NCI-H1417 (cell line): ENCODE data around the gene SCGB1C1.

Experiments used
- DNase-seq, 3 experiments: peaks; one replicate each; lab custom pipeline; 2025; lab: John Stamatoyannopoulos, UW

SCGB1C1 gene

DNA sequence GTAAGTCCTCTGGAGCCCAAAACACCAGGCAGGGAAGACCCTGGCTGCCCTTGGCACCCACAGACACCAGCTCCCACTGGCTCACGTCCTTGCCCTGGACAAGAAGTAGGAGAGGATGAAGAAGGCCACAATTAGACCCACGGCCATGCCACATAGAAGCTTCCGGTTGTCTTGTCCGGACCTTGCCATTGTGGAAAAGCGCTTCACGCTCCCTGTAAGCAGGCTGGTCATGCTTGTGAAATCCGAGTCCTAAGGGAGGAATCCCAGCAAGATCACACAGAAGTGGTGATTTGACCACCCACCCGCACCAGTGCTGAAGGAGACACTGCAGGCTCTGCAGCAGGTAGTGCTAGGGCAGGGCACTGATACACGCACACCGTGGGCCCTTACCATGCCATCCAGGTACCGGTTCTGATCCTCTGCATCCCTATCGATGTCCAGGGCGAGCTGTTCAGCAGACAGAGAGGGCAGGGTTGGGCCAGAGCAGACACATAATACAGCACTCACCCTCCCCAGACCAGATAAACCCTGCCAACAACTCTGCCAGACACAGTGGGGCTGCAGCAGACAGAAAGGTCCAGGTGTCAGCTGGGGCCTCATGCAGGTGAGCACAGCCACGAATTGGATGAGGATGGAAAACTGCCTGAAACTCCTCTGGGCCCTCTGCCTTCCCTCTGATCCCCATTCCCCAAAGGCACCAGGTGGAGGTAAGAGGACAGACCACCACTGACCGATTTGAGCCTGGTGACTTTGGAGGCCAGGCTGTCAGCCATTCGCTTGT lies 12.5 kb downstream of the SCGB1C1 start:
- no peak for DNase-seq

DNA sequence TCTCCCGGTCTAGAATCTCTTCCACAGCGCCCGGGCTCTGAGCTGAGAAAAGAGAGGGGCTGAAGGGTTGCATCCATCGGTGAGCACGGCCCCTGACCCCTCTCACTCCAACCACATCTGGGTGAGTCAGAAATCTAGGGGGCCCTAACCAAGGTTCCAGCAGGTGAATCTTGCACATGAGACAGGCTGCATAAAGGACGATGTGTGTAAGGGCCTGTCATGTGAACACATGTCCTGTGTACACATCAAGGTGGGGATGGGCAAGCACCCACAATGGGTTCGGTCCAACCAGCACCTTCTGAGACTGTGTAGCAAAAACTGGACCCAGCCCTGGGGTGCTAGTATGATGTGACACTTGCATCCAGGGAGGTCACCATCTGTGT lies 13.1 kb downstream of the SCGB1C1 start:
- no peak for DNase-seq

DNA sequence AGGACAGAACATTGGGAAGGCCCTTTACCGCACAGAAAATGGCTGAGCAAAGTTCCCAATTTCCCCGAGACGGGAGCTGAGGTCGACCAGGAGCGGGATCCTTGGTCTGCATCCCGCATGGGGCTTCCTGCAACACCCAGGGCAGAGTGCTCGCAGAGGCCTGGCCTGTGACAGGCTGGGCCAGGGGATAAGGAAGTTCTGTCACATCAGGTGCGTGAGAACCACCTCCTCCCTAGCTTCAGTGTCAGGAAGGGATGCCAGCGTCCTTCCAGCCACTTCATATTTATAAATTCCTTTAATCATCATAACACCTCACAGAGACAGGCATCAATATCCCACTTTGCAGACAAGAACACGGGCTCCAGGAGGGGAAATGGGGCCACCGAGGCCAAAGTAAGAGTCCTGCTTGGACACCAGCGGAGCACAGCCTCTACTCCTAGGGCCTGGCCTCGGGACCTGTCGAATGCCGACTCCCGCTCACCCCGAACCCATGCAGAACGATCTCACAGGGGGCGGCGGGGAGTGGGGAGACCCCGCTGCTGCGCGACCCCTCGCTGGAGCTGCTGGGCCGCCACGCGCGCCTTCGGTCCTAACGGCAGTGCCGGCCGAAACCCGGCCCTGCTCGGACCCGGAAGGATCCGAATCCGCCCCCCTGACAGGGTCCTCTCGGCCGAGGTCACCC lies 13.8 kb downstream of the SCGB1C1 start:
- DNase-seq: peak in 1 of 3 experiments; percentile 53

DNA sequence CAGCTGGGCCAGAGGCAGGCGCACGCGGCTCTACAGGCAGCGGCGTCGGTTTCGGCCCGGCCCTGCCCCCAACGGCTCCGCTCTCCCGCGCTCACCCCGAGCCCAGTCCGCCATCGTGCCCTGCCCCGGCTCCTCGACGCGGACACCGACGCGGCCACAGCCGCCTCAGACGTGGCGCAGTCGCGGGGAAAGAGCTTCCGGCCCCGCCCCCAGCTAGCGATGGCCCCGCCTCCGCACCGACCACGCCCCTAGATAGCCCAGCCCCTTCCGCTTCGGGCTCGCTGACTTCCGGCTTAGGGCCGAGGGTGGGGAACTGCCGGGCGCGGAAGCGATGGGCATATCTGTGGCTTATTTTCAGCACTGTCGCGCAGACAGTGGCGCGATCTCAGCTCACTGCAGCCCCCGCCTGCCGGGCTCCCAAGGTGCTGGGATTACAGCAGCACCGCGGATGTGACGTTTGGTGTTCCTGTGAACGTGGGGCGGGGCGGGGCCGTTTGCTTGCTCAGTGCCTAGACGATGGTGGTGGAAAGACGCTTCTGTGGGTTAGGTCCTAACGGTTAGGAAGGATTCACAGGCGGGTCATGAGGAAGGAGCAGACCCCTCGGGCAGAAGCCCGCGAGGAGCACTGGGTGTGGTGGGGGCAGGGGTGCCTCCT lies 14.5 kb downstream of the SCGB1C1 start, which contains the start of the genes BET1L and RIC8A:
TSS of gene BET1L (minus strand) at position 192 of the 655 bp plus-strand sequence. CDS start at position 114, 78 bp downstream.
TSS of gene RIC8A (plus strand) at position 501 of the 655 bp plus-strand sequence. CDS start 1,147 bp downstream, outside the sequence.
- DNase-seq: peak; percentile 92 to 95 (median 94)

DNA sequence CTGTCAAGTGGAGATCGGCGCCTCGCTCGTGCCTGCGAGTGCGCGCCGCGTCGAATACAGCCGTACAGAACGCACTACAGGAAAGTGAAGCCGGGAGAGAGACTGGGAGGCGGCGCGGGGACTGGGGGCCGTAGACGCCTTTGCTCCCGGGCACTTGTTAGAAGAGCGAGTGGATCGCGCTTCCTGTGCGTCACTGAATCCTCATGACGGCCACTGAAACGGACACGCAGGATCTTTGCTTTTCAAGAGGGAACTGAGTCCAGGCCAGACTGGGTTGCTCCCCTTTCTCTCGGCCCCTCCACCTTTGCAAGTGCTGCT lies 14.9 kb downstream of the SCGB1C1 start:
- DNase-seq: no peak

DNA sequence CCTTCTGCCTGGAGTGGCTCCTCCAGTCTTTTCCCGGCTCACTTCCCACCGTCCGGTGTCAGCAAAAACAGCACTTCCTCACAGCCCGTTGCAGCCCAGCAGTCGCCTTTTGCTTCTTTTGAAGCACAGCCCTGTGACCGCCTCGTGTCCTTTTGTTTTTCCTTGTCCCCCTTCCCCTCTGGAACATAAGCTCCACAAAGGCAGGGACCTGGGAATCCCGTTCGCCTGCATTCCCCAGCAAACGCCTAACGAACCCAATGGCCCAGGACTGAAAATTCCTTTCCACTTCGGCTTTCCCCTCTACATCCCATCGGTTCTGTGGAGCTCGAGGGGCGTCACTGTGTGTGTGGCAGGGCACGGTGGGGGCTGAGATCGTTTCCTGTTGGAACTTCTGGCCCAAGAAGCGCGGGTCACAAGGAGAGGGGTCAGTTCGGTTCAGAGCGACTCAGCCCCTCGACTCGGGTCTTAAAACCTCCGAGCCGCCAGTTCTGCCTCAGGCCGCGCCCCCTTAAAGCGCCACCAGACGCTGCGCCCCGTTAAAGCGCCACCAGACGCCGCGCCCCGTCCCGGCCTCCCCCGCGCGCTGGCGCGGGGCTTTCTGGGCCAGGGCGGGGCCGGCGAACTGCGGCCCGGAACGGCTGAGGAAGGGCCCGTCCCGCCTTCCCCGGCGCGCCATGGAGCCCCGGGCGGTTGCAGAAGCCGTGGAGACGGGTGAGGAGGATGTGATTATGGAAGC lies 15.5 kb downstream of the SCGB1C1 start:
- peak; percentile 61 to 82 (median 63) for DNase-seq

DNA sequence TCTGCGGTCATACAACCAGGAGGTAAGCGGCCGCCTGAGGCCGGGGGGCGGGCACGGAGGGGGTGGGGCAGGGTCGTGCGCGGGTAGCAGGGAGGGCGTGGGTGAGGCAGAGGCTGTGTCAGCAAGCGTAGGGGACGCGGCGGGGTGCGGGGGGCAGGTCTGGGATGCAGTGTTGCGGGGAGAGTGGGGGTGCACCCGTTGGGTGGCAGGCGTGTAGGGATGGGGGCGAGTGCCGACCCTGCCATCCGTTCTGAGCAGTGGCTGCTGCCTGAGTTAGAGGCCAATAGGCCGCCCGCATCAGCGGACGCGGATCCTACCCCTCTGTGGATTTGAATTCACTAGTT lies 16.0 kb downstream of the SCGB1C1 start:
- DNase-seq: no peak

DNA sequence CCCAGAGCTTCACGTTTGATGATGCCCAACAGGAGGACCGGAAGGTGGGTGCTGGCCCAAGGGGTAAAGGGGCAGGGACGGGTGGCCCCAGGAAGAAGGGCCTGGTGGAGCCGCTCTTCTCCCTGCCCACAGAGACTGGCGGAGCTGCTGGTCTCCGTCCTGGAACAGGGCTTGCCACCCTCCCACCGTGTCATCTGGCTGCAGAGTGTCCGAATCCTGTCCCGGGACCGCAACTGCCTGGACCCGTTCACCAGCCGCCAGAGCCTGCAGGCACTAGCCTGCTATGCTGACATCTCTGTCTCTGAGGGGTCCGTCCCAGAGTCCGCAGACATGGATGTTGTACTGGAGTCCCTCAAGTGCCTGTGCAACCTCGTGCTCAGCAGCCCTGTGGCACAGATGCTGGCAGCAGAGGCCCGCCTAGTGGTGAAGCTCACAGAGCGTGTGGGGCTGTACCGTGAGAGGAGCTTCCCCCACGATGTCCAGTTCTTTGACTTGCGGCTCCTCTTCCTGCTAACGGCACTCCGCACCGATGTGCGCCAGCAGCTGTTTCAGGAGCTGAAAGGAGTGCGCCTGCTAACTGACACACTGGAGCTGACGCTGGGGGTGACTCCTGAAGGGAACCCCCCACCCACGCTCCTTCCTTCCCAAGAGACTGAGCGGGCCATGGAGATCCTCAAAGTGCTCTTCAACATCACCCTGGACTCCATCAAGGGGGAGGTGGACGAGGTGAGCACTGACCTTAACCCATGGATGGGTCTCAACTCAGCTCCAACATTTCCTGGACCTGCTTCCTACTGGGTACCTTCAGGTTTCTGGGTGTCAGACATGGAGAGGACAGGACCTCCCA lies 16.6 kb downstream of the SCGB1C1 start:
- DNase-seq: no peak

DNA sequence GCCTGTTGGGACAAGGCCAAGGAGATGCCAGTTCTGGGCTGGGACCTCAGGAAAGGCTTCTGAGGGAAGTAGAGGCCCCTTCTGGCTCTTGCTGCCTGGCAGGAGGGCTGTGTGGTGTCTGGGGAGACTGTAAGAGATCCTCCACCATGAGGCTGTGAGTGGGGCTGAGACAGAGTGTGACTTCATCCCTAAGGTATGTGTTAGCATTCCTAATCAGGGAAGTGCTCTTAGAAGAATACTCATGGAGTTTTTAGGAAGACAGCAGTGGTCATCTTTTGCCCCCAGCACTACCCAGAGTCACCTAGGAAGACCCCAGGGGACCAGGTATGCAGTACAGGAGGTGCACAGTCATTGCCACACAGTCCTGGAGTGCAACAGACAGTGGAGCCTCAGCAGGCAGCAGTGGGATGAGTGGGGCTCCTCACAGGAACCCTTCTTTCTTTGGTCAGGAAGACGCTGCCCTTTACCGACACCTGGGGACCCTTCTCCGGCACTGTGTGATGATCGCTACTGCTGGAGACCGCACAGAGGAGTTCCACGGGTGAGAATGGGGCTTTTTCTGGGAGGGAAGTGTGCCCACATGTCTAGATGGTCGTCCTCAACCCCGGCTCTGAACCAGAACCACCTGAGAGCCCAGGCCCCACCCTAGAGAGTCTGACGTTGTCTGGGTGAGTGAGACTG lies 17.4 kb downstream of the SCGB1C1 start:
- no peak for DNase-seq

DNA sequence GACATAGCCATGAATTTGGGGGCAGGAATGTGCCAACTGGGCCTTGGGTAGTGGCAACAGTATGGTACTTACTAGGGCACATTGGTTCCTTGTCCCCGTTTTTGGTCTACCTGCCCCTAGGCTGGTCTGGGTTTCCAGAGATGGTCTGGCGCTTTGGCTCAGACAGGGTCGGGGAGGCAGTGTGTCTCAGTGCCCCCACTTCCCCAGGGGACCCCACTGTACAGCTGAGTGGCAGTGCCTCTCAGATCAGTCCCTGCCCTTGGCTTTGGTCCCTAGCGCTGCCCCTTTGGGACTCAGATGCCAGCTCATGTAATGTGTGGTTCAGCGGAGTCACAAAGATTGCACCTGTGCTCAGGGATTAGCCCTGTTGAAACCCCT lies 17.9 kb downstream of the SCGB1C1 start:
- no peak for DNase-seq

DNA sequence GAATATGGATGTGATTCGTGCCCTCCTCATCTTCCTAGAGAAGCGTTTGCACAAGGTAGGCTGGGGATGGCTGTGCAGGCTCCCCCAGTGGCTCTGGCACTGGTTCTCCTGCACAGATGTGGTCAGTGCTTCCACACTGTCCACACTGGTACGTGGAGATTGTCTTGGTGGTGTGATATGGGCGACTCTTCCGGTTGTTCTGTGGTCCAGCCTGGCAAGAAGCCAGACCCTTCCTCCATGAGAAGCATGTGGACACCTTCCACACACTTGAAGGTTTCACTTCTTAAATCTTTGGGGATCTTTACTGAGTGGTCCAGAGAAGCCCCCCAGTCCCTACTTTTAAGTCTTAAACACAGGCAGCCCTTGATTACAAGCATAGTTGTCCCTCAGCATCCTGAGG lies 18.4 kb downstream of the SCGB1C1 start:
- DNase-seq: no peak

DNA sequence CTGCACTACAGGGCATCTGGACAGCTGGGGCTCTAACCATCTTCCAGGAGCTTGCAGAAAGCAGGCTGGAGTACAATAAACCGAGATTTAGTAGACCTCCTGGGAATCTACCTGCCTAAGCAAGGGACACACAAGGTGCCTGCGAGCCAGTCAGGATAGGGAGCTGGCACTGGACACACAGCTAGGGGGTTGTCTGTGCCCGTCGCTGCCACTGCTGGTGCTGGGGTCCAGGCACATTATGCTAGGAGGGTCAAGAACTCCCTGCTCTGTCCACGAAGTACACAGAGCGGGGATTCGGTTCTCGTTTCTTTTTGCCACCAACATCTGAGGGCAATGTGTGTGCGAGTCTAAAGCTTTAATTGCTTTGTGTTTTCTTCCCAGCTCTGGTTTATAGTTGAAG lies 18.9 kb downstream of the SCGB1C1 start:
- no peak for DNase-seq

DNA sequence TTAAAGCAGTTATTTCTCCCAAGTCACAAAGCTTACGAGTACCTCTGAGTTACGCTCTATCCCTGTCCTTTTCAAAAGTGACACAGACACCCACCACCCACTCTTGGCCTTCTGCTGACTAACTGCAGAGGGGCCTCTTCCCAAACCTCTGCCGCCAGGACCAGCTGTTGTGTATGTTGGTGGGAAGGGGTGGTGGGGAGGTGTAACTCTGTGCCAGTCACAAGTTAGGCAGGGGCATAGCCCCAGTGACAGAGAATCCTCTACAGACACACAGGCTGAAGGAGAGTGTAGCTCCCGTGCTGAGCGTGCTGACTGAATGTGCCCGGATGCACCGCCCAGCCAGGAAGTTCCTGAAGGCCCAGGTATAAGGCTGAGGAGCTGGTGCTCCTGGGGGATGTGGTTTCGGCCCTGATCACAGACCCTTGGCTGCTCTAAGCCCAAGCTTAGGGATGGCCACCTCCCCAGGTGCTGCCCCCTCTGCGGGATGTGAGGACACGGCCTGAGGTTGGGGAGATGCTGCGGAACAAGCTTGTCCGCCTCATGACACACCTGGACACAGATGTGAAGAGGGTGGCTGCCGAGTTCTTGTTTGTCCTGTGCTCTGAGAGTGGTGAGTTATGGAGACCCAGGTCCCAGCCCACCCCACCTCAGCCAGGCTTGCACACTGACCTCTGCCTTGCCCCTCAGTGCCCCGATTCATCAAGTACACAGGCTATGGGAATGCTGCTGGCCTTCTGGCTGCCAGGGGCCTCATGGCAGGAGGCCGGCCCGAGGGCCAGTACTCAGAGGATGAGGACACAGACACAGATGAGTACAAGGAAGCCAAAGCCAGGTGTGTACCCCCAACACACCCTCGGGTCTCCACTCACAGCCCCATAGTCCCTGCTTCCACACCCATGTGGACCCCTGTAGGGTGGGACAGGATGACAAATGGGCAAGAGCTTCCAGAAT lies 19.5 kb downstream of the SCGB1C1 start:
- DNase-seq: no peak

DNA sequence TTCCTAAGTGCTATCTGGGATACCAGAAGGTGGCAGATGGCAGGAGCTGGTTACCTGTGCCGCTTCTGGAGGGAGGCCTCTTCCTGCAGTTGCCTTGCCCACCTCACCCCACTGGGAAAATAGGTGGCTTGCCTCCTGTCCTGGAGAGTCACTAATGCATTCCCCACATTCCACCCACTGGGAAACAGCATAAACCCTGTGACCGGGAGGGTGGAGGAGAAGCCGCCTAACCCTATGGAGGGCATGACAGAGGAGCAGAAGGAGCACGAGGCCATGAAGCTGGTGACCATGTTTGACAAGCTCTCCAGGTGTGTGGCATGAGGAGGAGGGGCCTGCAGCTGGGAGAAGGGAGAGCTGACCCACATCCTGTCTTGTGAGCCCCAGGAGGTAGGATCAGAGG lies 20.2 kb downstream of the SCGB1C1 start:
- no peak for DNase-seq

DNA sequence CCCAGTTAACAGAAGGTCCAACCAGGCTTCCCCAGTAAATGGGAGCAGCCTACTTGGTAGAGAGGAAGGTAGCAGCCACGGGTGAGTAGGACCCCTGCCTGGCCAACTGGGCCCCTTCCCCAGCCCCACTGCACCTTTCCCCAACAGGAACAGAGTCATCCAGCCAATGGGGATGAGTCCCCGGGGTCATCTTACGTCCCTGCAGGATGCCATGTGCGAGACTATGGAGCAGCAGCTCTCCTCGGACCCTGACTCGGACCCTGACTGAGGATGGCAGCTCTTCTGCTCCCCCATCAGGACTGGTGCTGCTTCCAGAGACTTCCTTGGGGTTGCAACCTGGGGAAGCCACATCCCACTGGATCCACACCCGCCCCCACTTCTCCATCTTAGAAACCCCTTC lies 21.2 kb downstream of the SCGB1C1 start:
- DNase-seq: no peak

DNA sequence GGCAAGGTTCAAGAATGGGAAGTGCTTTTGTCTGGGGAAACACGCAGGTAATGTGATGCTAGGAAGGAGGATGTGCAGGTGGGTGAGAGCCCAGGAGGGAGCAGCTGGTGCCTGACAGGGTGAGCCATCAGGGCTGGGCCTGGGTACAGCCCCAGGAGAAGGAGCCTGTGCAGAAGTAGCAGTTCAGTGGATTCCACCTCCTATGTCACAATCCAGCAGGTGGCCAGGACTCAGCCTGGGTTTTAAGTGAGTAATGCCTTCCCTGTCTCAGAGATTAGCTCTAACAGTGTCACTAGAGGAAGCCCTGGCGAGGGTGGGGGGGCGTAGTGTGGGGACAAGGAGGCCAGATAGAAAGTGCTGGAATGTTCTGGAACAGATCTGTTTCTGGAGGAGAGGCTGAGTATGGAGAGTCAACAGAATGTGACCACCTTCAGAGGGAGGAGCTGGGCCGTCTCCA lies 22.7 kb downstream of the SCGB1C1 start:
- no peak for DNase-seq

DNA sequence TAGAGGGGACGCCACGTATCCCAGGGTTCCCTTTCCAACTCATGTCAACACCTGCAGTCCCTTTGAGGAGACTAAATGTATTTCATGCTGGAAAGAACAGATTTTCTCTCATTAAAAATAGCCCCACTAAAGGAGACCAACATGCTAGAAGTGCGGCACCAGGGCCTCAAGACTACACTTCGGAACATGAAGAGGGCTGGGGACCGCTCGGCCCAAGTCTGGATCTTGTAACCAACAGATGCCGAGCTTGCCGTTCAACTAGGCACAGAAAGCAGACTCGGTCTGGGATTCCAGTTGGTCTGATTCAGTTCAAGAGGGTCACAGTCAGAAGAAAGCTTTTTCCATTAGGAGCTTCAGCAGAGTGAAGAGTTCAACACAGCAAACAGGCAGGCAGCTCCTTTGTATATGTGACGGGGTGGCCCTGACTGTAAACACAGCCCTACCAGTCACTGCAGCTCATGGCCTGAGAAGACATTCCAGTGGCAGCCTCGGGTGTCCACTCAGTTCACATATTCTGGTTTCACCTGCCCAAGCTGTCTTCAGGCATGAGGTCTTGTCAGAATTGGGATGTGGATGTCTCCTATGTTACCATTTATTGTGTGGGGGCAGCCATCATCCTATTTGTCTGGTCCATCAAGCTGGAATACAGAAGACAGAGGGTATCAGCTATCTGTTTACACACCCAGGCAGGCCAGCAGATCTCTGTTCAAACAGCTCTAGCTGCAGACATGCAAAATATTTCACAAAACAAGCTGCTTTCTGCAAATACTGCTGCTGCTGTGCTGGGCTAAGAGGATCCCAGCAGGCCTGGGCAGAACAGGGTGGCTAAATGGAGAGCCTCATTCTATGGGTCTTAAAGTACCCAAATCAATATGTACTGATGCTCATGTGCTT lies 23.4 kb downstream of the SCGB1C1 start:
- no peak for DNase-seq

DNA sequence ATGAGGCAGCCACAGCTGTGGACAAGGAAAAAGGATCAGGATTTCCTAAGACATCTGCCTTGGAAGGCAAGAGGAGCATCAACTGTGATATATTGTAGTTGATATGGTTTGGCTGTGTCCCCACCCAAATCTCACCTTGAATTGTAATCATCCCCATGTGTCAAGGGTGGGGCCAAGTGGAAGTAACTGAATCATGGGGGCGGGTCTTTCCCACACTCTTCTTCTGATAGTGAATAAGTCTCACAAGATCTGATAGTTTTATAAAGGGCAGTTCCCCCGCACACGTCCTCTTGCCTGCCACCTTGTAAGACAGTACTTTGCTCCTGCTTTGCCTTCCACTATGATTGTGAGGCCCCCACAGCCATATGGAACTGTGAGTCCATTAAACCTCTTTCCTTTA lies 24.8 kb downstream of the SCGB1C1 start:
- DNase-seq: no peak
